EL (cell line): ENCODE data around the gene BCAS3.

Source experiments
- DNase-seq: peaks from one replicate; pipeline ENCODE4 v3.0.0-alpha.2; 2016

Gene BCAS3

GRCh38 chr17:61309362-61310256 lies 632.0 kb downstream of the BCAS3 start:
- DNase-seq, result peak; percentile 87

GRCh38 chr17:61310590-61310989 lies 632.9 kb downstream of the BCAS3 start:
- DNase-seq, result peak; percentile 55

- DNase-seq, result no peak
Measured at GRCh38 chr17:61312406-61313295, 635.0 kb downstream of the BCAS3 start.

GRCh38 chr17:61313461-61314326 lies 636.0 kb downstream of the BCAS3 start:
- DNase-seq, result no peak

- DNase-seq, result no peak
Measured at GRCh38 chr17:61314368-61315078, 636.9 kb downstream of the BCAS3 start.

GRCh38 chr17:61316633-61317032 lies 639.0 kb downstream of the BCAS3 start:
- DNase-seq, result no peak

- DNase-seq, result no peak
Measured at GRCh38 chr17:61317779-61318178, 640.1 kb downstream of the BCAS3 start.

- no peak for DNase-seq
Measured at GRCh38 chr17:61318684-61319098, 641.0 kb downstream of the BCAS3 start.

- no peak for DNase-seq
Measured at GRCh38 chr17:61321344-61321743, 643.7 kb downstream of the BCAS3 start.

GRCh38 chr17:61322325-61323002 lies 644.8 kb downstream of the BCAS3 start:
- no peak for DNase-seq

- DNase-seq, result no peak
Measured at GRCh38 chr17:61323003-61323908, 645.6 kb downstream of the BCAS3 start.

- peak; percentile 71 for DNase-seq
Measured at GRCh38 chr17:61323909-61324868, 646.5 kb downstream of the BCAS3 start.

GRCh38 chr17:61324950-61325349 lies 647.3 kb downstream of the BCAS3 start:
- DNase-seq, result no peak

- peak; percentile 75 for DNase-seq
Measured at GRCh38 chr17:61325382-61326073, 647.9 kb downstream of the BCAS3 start.

GRCh38 chr17:61326330-61326729 lies 648.7 kb downstream of the BCAS3 start:
- DNase-seq, result no peak

GRCh38 chr17:61328351-61328750 lies 650.7 kb downstream of the BCAS3 start:
- DNase-seq, result no peak

GRCh38 chr17:61330174-61331150 lies 652.8 kb downstream of the BCAS3 start:
- no peak for DNase-seq
